ENCODE measurements around the gene GATB.

Gene GATB

GRCh38 chr4:151656058-151656457, 104.7 kb downstream of the GATB start:
- H3K4me1 ChIP-seq (ENCODE audit: insufficient read depth, low read length): peaks cover 11% of the 10 kb centered on the region
- no peaks in the 10 kb centered on the region for H3K27me3 ChIP-seq (ENCODE audit: insufficient read depth, low read length)
- no peaks in the 10 kb centered on the region for H3K36me3 ChIP-seq (ENCODE audit: insufficient read depth, low read length)
- H3K4me3 ChIP-seq (ENCODE audit: low read length): no peak overlapping the region
- no peak overlapping the region for H2AFZ ChIP-seq (ENCODE audit: low read depth, low read length)
- H3K9me3 ChIP-seq (ENCODE audit: low read length): no peaks in the 10 kb centered on the region

GRCh38 chr4:151653548-151653918, 107.3 kb downstream of the GATB start:
- H2AFZ ChIP-seq (ENCODE audit: low read depth, low read length): no peak overlapping the region
- no peaks in the 10 kb centered on the region for H3K36me3 ChIP-seq (ENCODE audit: insufficient read depth, low read length)
- H3K4me3 ChIP-seq (ENCODE audit: low read length): no peak overlapping the region
- H3K27me3 ChIP-seq (ENCODE audit: insufficient read depth, low read length): no peaks in the 10 kb centered on the region
- no peaks in the 10 kb centered on the region for H3K9me3 ChIP-seq (ENCODE audit: low read length)
- no peaks in the 10 kb centered on the region for H3K4me1 ChIP-seq (ENCODE audit: insufficient read depth, low read length)

- no peak overlapping the region for H3K4me3 ChIP-seq (ENCODE audit: low read length)
- H3K4me1 ChIP-seq (ENCODE audit: insufficient read depth, low read length): no peaks in the 10 kb centered on the region
- no peak overlapping the region for H2AFZ ChIP-seq (ENCODE audit: low read depth, low read length)
- no peaks in the 10 kb centered on the region for H3K9me3 ChIP-seq (ENCODE audit: low read length)
- H3K27me3 ChIP-seq (ENCODE audit: insufficient read depth, low read length): no peaks in the 10 kb centered on the region
- no peaks in the 10 kb centered on the region for H3K36me3 ChIP-seq (ENCODE audit: insufficient read depth, low read length)
Measured at GRCh38 chr4:151652841-151653547, 107.8 kb downstream of the GATB start.

GRCh38 chr4:151651496-151651895, 109.3 kb downstream of the GATB start:
- H3K27me3 ChIP-seq (ENCODE audit: insufficient read depth, low read length): no peaks in the 10 kb centered on the region
- H3K36me3 ChIP-seq (ENCODE audit: insufficient read depth, low read length): no peaks in the 10 kb centered on the region
- no peaks in the 10 kb centered on the region for H3K4me1 ChIP-seq (ENCODE audit: insufficient read depth, low read length)
- no peak overlapping the region for H3K4me3 ChIP-seq (ENCODE audit: low read length)
- H2AFZ ChIP-seq (ENCODE audit: low read depth, low read length): no peak overlapping the region
- H3K9me3 ChIP-seq (ENCODE audit: low read length): no peaks in the 10 kb centered on the region

- H3K27me3 ChIP-seq (ENCODE audit: insufficient read depth, low read length): no peaks in the 10 kb centered on the region
- H3K9me3 ChIP-seq (ENCODE audit: low read length): no peaks in the 10 kb centered on the region
- no peak overlapping the region for H3K4me3 ChIP-seq (ENCODE audit: low read length)
- H3K4me1 ChIP-seq (ENCODE audit: insufficient read depth, low read length): no peaks in the 10 kb centered on the region
- no peak overlapping the region for H2AFZ ChIP-seq (ENCODE audit: low read depth, low read length)
- H3K36me3 ChIP-seq (ENCODE audit: insufficient read depth, low read length): no peaks in the 10 kb centered on the region
Measured at GRCh38 chr4:151649479-151649878, 111.3 kb downstream of the GATB start.

GRCh38 chr4:151646322-151646721, 114.5 kb downstream of the GATB start:
- Histone ChIP-seq H3K9me3 (ENCODE audit: low read length) (no peaks in the 10 kb centered on the region), H3K27me3 (ENCODE audit: insufficient read depth, low read length) (no peaks in the 10 kb centered on the region), H2AFZ (ENCODE audit: low read depth, low read length) (no peak overlapping the region), H3K36me3 (ENCODE audit: insufficient read depth, low read length) (no peaks in the 10 kb centered on the region), H3K4me3 (ENCODE audit: low read length) (no peak overlapping the region), H3K4me1 (ENCODE audit: insufficient read depth, low read length) (no peaks in the 10 kb centered on the region)

GRCh38 chr4:151644622-151645021, 116.2 kb downstream of the GATB start:
- no peaks in the 10 kb centered on the region for H3K4me1 ChIP-seq (ENCODE audit: insufficient read depth, low read length)
- H2AFZ ChIP-seq (ENCODE audit: low read depth, low read length): no peak overlapping the region
- H3K36me3 ChIP-seq (ENCODE audit: insufficient read depth, low read length): no peaks in the 10 kb centered on the region
- no peak overlapping the region for H3K4me3 ChIP-seq (ENCODE audit: low read length)
- no peaks in the 10 kb centered on the region for H3K9me3 ChIP-seq (ENCODE audit: low read length)
- peaks cover 1% of the 10 kb centered on the region for H3K27me3 ChIP-seq (ENCODE audit: insufficient read depth, low read length)

GRCh38 chr4:151643564-151643963, 117.2 kb downstream of the GATB start:
- no peaks in the 10 kb centered on the region for H3K36me3 ChIP-seq (ENCODE audit: insufficient read depth, low read length)
- no peak overlapping the region for H3K4me3 ChIP-seq (ENCODE audit: low read length)
- H3K27me3 ChIP-seq (ENCODE audit: insufficient read depth, low read length): peaks cover 6% of the 10 kb centered on the region
- no peaks in the 10 kb centered on the region for H3K4me1 ChIP-seq (ENCODE audit: insufficient read depth, low read length)
- H2AFZ ChIP-seq (ENCODE audit: low read depth, low read length): no peak overlapping the region
- H3K9me3 ChIP-seq (ENCODE audit: low read length): no peaks in the 10 kb centered on the region

- Histone ChIP-seq H3K9me3 (ENCODE audit: low read length) (no peaks in the 10 kb centered on the region), H3K36me3 (ENCODE audit: insufficient read depth, low read length) (no peaks in the 10 kb centered on the region), H3K27me3 (ENCODE audit: insufficient read depth, low read length) (peaks cover 6% of the 10 kb centered on the region), H2AFZ (ENCODE audit: low read depth, low read length) (no peak overlapping the region), H3K4me3 (ENCODE audit: low read length) (no peak overlapping the region), H3K4me1 (ENCODE audit: insufficient read depth, low read length) (no peaks in the 10 kb centered on the region)
Measured at GRCh38 chr4:151641983-151642382, 118.8 kb downstream of the GATB start.

- H3K36me3 ChIP-seq (ENCODE audit: insufficient read depth, low read length): no peaks in the 10 kb centered on the region
- no peaks in the 10 kb centered on the region for H3K4me1 ChIP-seq (ENCODE audit: insufficient read depth, low read length)
- peaks cover 6% of the 10 kb centered on the region for H3K27me3 ChIP-seq (ENCODE audit: insufficient read depth, low read length)
- no peak overlapping the region for H2AFZ ChIP-seq (ENCODE audit: low read depth, low read length)
- H3K9me3 ChIP-seq (ENCODE audit: low read length): no peaks in the 10 kb centered on the region
- no peak overlapping the region for H3K4me3 ChIP-seq (ENCODE audit: low read length)
Measured at GRCh38 chr4:151641167-151641566, 119.6 kb downstream of the GATB start.

GRCh38 chr4:151640381-151640780, 120.4 kb downstream of the GATB start:
- H3K4me3 ChIP-seq (ENCODE audit: low read length): no peak overlapping the region
- no peak overlapping the region for H2AFZ ChIP-seq (ENCODE audit: low read depth, low read length)
- H3K9me3 ChIP-seq (ENCODE audit: low read length): no peaks in the 10 kb centered on the region
- H3K27me3 ChIP-seq (ENCODE audit: insufficient read depth, low read length): peaks cover 6% of the 10 kb centered on the region
- no peaks in the 10 kb centered on the region for H3K4me1 ChIP-seq (ENCODE audit: insufficient read depth, low read length)
- no peaks in the 10 kb centered on the region for H3K36me3 ChIP-seq (ENCODE audit: insufficient read depth, low read length)

GRCh38 chr4:151638295-151638858, 122.4 kb downstream of the GATB start:
- Histone ChIP-seq H3K4me1 (ENCODE audit: insufficient read depth, low read length) (no peaks in the 10 kb centered on the region), H3K9me3 (ENCODE audit: low read length) (no peaks in the 10 kb centered on the region), H3K36me3 (ENCODE audit: insufficient read depth, low read length) (no peaks in the 10 kb centered on the region), H2AFZ (ENCODE audit: low read depth, low read length) (no peak overlapping the region), H3K27me3 (ENCODE audit: insufficient read depth, low read length) (peaks cover 6% of the 10 kb centered on the region), H3K4me3 (ENCODE audit: low read length) (no peak overlapping the region)

GRCh38 chr4:151631349-151631748, 129.5 kb downstream of the GATB start:
- Histone ChIP-seq H3K27me3 (ENCODE audit: insufficient read depth, low read length) (no peaks in the 10 kb centered on the region), H3K9me3 (ENCODE audit: low read length) (no peaks in the 10 kb centered on the region), H2AFZ (ENCODE audit: low read depth, low read length) (no peak overlapping the region), H3K36me3 (ENCODE audit: insufficient read depth, low read length) (no peaks in the 10 kb centered on the region), H3K4me1 (ENCODE audit: insufficient read depth, low read length) (no peaks in the 10 kb centered on the region), H3K4me3 (ENCODE audit: low read length) (no peak overlapping the region)

Measured in neuron (in vitro differentiated cells).